ENCODE data around the gene KRT38. TPM values are rescaled to one million over a fixed set of nuclear protein-coding genes. Genes with fewer than 3 reads are reported as not detected.

KRT38 gene
- total and polyA plus RNA-seq, 2 experiments from 2014 or later = not detected

DNA sequence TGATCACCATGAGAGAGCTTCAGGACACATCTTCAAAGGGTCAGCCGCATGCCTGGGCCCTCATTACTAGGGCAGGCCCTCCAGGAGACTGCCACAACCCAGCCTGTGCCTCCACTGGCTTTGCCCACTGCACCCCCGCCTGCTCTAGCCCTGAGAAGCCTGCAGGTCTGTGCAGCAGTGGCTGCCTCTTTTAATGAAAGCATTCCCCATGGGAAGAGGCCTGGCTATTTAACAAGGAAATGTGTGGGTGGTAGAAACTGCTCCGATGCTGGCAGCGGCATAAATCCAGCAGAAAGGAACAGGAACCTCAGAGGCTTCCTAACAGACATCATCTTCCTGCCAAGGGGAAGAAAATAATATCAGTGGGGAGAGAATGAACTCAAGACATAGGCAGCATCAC lies 26.8 kb upstream of the KRT38 start:
- Histone ChIP-seq H3K36me3 (no peaks in the 10 kb centered on the region), H3K4me3 (no peak overlapping the region), H3K9me3 (ENCODE audit: low read depth) (no peaks in the 10 kb centered on the region), H3K4me1 (ENCODE audit: low read depth) (no peaks in the 10 kb centered on the region), H3K27me3 (no peaks in the 10 kb centered on the region), H3K27ac (no peak overlapping the region)
- TF ChIP-seq CTCF (IDR thresholded peaks at IDR 0.05; ENCODE audit: low read depth, low read length) = no peak
- DNase-seq (ENCODE audit: low read depth in 1 of 2, low spot score in 1 of 2) = peak in 1 of 2 donors; percentile 74

DNA sequence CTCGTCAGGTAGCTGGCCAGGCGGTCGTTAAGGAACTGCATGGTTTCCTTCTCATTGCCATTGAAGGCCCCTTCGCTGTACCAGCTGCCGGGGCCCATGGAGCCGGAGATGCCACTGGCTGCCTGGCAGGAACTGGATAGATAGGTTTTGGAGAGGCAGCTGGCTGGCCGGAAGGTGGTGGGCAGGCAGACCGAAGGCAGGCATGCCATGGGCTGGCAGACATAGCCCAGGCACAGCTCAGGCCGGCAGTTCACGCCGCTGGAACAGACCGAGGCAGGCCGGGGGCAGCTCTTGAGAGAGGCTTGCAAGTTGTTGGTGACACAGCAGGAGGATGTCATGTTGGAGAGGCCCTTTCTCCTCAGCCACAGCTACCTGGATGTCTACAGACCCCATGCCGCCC lies 26.2 kb upstream of the KRT38 start, which contains the start of gene KRT32:
TSS of gene KRT32 (minus strand) at position 399 of the 400 bp plus-strand sequence. CDS start at position 338, 61 bp downstream.
- TF ChIP-seq CTCF (IDR thresholded peaks at IDR 0.05; ENCODE audit: low read depth, low read length) = no peak

GRCh38 chr17:41464682-41465081 lies 23.9 kb upstream of the KRT38 start:
- Histone ChIP-seq H3K36me3 (no peaks in the 10 kb centered on the region), H3K9me3 (ENCODE audit: low read depth) (no peaks in the 10 kb centered on the region), H3K4me1 (ENCODE audit: low read depth) (no peaks in the 10 kb centered on the region), H3K4me3 (no peak overlapping the region), H3K27ac (no peak overlapping the region), H3K27me3 (no peaks in the 10 kb centered on the region)
- no peak for TF ChIP-seq CTCF (IDR thresholded peaks at IDR 0.05; ENCODE audit: low read depth, low read length)
- peak; percentile 16 to 88 for DNase-seq (ENCODE audit: low read depth in 1 of 2, low spot score in 1 of 2)

More for the DNA sequence above, 26.2 kb upstream of the KRT38 start, which contains the start of gene KRT32:
- no peak within 1 kb of the TSS for H3K27ac ChIP-seq
- no peaks in the 10 kb centered on the region for H3K4me1 ChIP-seq (ENCODE audit: low read depth)
- no peaks in the 10 kb centered on the region for H3K9me3 ChIP-seq (ENCODE audit: low read depth)
- H3K27me3 ChIP-seq = no peaks in the 10 kb centered on the region
- no peak for DNase-seq (ENCODE audit: low read depth in 1 of 2, low spot score in 1 of 2)
- H3K4me3 ChIP-seq = no peak within 1 kb of the TSS
- H3K36me3 ChIP-seq = no peaks in the 10 kb centered on the region

DNA sequence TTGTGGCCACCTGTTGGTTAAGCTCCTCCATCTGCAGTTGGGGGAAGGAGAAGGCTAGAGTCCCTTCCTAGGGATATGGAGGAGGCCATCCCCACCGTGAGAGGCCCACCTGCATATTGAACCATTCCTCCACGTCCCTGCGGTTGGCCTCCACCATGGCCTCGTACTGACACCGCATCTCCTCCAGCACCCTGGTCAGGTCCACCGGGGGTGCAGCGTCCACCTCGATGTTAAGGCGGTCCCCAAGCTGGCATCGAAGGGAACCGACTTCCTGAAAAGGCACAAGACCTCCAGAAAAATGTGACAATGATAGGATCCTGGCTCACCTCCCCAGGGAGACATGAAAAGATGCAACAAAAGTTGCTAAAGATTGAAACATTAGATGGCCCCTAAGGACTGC lies 23.4 kb upstream of the KRT38 start:
- no peak for DNase-seq (ENCODE audit: low read depth in 1 of 2, low spot score in 1 of 2)
- Histone ChIP-seq H3K27me3 (no peaks in the 10 kb centered on the region), H3K4me3 (no peak overlapping the region), H3K9me3 (ENCODE audit: low read depth) (no peaks in the 10 kb centered on the region), H3K4me1 (ENCODE audit: low read depth) (no peaks in the 10 kb centered on the region), H3K27ac (no peak overlapping the region), H3K36me3 (no peaks in the 10 kb centered on the region)
- no peak for TF ChIP-seq CTCF (IDR thresholded peaks at IDR 0.05; ENCODE audit: low read depth, low read length)

- no peak for TF ChIP-seq CTCF (IDR thresholded peaks at IDR 0.05; ENCODE audit: low read depth, low read length)
- Histone ChIP-seq H3K9me3 (ENCODE audit: low read depth) (no peaks in the 10 kb centered on the region), H3K36me3 (no peaks in the 10 kb centered on the region), H3K4me3 (no peak overlapping the region), H3K27ac (no peak overlapping the region), H3K27me3 (no peaks in the 10 kb centered on the region), H3K4me1 (ENCODE audit: low read depth) (no peaks in the 10 kb centered on the region)
- no peak for DNase-seq (ENCODE audit: low read depth in 1 of 2, low spot score in 1 of 2)
Observed at GRCh38 chr17:41463746-41464145, 23.0 kb upstream of the KRT38 start.

GRCh38 chr17:41462705-41463104 lies 21.9 kb upstream of the KRT38 start:
- no peak overlapping the region for H3K27ac ChIP-seq
- no peaks in the 10 kb centered on the region for H3K36me3 ChIP-seq
- no peaks in the 10 kb centered on the region for H3K27me3 ChIP-seq
- no peak for DNase-seq (ENCODE audit: low read depth in 1 of 2, low spot score in 1 of 2)
- H3K4me3 ChIP-seq = no peak overlapping the region
- no peaks in the 10 kb centered on the region for H3K9me3 ChIP-seq (ENCODE audit: low read depth)
- H3K4me1 ChIP-seq (ENCODE audit: low read depth) = no peaks in the 10 kb centered on the region
- no peak for TF ChIP-seq CTCF (IDR thresholded peaks at IDR 0.05; ENCODE audit: low read depth, low read length)
